ENCODE measurements around the gene KIF16B. TPM values are rescaled to one million over a fixed set of nuclear protein-coding genes. Genes with fewer than 3 reads are reported as not detected.

KIF16B gene
- polyA plus RNA-seq, 4 donors = 9.8 to 23.5 (median 19.5) TPM

- no peak for DNase-seq (ENCODE audit: low read depth in 4 of 4, low spot score in 3 of 4)
Observed at GRCh38 chr20:16408981-16409380, 164.3 kb downstream of the KIF16B start.

GRCh38 chr20:16407251-16408067, 165.8 kb downstream of the KIF16B start:
- no peak for DNase-seq (ENCODE audit: low read depth in 4 of 4, low spot score in 3 of 4)

- DNase-seq (ENCODE audit: low read depth in 4 of 4, low spot score in 3 of 4) = no peak
Observed at GRCh38 chr20:16405254-16405653, 168.0 kb downstream of the KIF16B start.

- no peak for DNase-seq (ENCODE audit: low read depth in 4 of 4, low spot score in 3 of 4)
Observed at GRCh38 chr20:16404640-16405039, 168.6 kb downstream of the KIF16B start.

- no peak for DNase-seq (ENCODE audit: low read depth in 4 of 4, low spot score in 3 of 4)
Observed at GRCh38 chr20:16404171-16404570, 169.1 kb downstream of the KIF16B start.

GRCh38 chr20:16400234-16400633, 173.0 kb downstream of the KIF16B start:
- no peak for DNase-seq (ENCODE audit: low read depth in 4 of 4, low spot score in 3 of 4)

GRCh38 chr20:16399801-16400200, 173.4 kb downstream of the KIF16B start:
- no peak for DNase-seq (ENCODE audit: low read depth in 4 of 4, low spot score in 3 of 4)

- DNase-seq (ENCODE audit: low read depth in 4 of 4, low spot score in 3 of 4) = no peak
Observed at GRCh38 chr20:16397086-16397485, 176.2 kb downstream of the KIF16B start.

GRCh38 chr20:16395366-16395765, 177.9 kb downstream of the KIF16B start:
- no peak for DNase-seq (ENCODE audit: low read depth in 4 of 4, low spot score in 3 of 4)

- no peak for DNase-seq (ENCODE audit: low read depth in 4 of 4, low spot score in 3 of 4)
Observed at GRCh38 chr20:16394784-16395183, 178.5 kb downstream of the KIF16B start.

- no peak for DNase-seq (ENCODE audit: low read depth in 4 of 4, low spot score in 3 of 4)
Observed at GRCh38 chr20:16393836-16394235, 179.4 kb downstream of the KIF16B start.

- no peak for DNase-seq (ENCODE audit: low read depth in 4 of 4, low spot score in 3 of 4)
Observed at GRCh38 chr20:16393297-16393696, 180.0 kb downstream of the KIF16B start.

GRCh38 chr20:16392346-16392745, 180.9 kb downstream of the KIF16B start:
- no peak for DNase-seq (ENCODE audit: low read depth in 4 of 4, low spot score in 3 of 4)

- DNase-seq (ENCODE audit: low read depth in 4 of 4, low spot score in 3 of 4) = no peak
Observed at GRCh38 chr20:16390991-16391390, 182.3 kb downstream of the KIF16B start.

- no peak for DNase-seq (ENCODE audit: low read depth in 4 of 4, low spot score in 3 of 4)
Observed at GRCh38 chr20:16388731-16389130, 184.5 kb downstream of the KIF16B start.

GRCh38 chr20:16387666-16388065, 185.6 kb downstream of the KIF16B start:
- DNase-seq (ENCODE audit: low read depth in 4 of 4, low spot score in 3 of 4) = no peak

GRCh38 chr20:16385891-16386290, 187.4 kb downstream of the KIF16B start:
- DNase-seq (ENCODE audit: low read depth in 4 of 4, low spot score in 3 of 4) = no peak

GRCh38 chr20:16385462-16385861, 187.8 kb downstream of the KIF16B start:
- peak in 1 of 4 donors; percentile 4 for DNase-seq (ENCODE audit: low read depth in 4 of 4, low spot score in 3 of 4)

- DNase-seq (ENCODE audit: low read depth in 4 of 4, low spot score in 3 of 4) = no peak
Observed at GRCh38 chr20:16381444-16381843, 191.8 kb downstream of the KIF16B start.

- no peak for DNase-seq (ENCODE audit: low read depth in 4 of 4, low spot score in 3 of 4)
Observed at GRCh38 chr20:16378712-16379370, 194.4 kb downstream of the KIF16B start.

- no peak for DNase-seq (ENCODE audit: low read depth in 4 of 4, low spot score in 3 of 4)
Observed at GRCh38 chr20:16378122-16378521, 195.1 kb downstream of the KIF16B start.

GRCh38 chr20:16369441-16369840, 203.8 kb downstream of the KIF16B start:
- DNase-seq (ENCODE audit: low read depth in 4 of 4, low spot score in 3 of 4) = no peak

Data from left renal pelvis (tissue), 4 donors.